Measurements from ENCODE around the gene IGFL3. TPM values are rescaled to one million over a fixed set of nuclear protein-coding genes. Genes with fewer than 3 reads are reported as not detected.
"Not testable (repeated sequence)": the region's sequence is repeated elsewhere in the genome, so short reads cannot be mapped to it uniquely, and the experiment has no call there.

IGFL3 gene
- total RNA-seq, 2 donors from 2014 or later, result not detected

DNA sequence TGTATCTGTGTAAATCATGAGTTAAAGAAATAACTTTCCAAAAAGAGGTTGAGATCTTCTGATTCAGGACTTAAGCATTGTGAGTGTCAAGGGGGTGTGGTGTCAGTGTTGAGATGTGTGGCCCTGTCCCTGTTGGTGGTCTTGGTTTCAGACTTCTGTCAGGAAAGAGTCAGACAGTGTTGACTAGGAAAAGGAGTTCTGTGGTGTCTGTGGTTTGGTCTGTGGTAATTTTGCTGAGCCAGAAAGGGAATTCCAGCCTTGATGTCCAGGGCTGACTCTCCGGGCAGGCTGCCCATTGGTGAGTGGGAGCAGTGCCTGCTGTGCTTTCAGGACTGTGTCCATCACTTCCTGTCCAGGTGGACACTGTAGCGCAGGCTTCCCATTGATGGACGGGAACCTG lies 43.9 kb downstream of the IGFL3 start:
- intact Hi-C loops (cut with DNase I), result loop anchor here in 1 of 2 donors (5.0 kb wide), 1 partner anchor 187 kb away; no protein-coding TSS in a partner anchor
- no peak for DNase-seq (ENCODE audit: low spot score)

DNA sequence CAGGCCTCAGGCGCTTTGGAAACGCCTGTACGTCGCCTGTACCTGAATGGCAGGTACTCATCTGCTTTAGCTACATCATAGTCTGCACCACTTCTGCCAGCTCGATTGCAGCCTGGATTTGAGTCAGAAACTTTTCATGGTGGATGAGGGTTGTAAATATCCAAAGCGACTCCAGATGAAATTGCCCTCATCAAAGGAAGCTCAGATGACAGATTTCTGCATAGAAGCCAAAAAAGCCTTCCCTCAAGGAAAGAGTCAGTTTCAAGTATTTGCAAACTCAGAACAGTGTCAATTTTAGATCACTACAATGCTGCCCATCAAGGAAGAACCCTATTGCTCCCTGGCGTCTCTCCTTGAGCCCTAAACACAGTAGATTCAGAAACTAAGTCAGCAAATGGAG lies 44.9 kb downstream of the IGFL3 start:
- intact Hi-C loops (cut with DNase I), result loop anchor here in 1 of 2 donors (5.0 kb wide), 1 partner anchor 183 kb away; no protein-coding TSS in a partner anchor
- no peak for DNase-seq (ENCODE audit: low spot score)

DNA sequence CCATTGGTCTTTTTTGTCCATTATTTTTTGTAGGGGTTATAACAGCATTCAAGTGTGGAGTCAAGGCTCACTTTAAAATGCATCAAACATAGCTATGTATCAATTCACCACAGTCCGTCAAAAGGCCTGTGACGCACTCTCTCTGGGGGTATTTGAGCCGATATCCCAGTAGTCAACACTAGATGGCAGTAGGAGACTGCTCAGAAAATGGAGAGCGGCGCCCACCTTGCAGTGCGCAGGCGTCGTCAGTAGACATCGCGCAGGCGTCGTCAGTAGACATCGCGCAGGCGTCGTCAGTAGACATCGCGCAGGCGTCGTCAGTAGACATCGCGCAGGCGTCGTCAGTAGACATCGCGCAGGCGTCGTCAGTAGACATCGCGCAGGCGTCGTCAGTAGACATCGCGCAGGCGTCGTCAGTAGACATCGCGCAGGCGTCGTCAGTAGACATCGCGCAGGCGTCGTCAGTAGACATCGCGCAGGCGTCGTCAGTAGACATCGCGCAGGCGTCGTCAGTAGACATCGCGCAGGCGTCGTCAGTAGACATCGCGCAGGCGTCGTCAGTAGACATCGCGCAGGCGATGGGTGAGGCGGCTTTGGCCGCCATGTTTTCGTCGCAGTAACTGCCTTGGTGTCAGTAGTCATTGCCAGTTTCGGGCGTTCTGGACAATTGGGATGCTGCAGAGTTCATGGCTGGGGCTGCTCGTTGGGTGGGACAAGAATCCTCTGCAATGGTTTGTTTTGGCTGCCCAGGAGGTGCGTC lies 45.7 kb downstream of the IGFL3 start:
- intact Hi-C loops (cut with DNase I), result loop anchor here in 1 of 2 donors (5.0 kb wide), 1 partner anchor 184 kb away; no protein-coding TSS in a partner anchor
- DNase-seq (ENCODE audit: low spot score), result not testable (repeated sequence)

DNA sequence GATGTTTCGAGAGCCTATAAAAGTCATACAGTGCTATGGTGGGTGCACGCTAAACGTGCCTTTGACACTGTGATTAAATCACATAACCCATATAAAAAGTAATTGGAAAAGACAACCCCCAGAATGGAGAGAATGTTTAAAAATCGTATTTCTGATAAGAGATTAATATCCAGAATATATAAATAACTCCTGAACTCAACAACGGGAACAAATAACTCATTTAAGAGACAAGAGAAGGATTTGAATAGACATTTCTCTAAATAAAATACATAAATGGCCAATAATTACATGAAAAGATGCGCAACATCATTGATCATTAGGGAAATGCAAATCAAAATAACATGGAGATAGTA lies 46.7 kb downstream of the IGFL3 start:
- DNase-seq (ENCODE audit: low spot score), result no peak
- intact Hi-C loops (cut with DNase I), result loop anchor here in 1 of 2 donors (5.0 kb wide), 1 partner anchor 185 kb away; no protein-coding TSS in a partner anchor

DNA sequence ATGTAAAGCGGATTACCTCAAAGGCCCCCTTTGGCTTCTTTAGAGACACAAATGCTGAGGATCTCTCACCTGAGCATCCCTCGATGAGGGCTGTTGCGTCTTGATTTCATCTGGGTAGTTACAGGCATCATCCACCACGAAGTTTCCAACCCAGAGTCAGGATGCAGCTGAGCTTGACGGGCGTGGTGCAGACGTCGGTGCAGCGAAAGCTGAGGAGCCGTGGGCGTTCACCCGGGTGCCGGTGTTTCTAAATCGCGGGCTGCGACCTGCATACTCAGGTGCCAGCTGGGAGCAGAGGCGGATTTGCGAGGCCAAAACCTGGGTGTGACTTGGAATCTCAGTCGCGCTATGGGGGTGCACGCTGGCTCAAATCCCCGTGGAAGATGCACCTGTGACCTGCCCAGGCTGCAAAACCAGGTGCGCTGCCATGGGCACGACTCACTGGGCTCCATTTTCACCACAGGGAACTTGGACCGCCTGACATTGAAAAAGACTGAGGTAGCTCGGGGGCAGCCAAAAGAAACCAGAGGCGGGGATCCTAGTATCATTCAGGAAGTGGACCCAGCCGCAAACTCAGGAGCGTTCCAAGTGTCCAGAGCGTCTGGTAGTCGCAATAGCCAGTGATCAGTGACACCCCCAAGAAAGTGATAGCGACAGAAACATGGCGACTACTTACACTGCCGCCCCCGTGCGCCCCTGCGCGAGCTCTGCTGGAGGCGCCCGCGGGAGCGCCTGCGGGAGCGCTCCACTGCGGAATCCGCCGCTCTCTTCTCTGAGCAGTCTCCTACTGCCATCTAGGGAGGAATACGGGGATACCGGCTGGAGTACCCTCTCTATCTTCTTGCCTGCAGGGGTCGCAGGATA lies 47.3 kb downstream of the IGFL3 start:
- intact Hi-C loops (cut with DNase I), result loop anchor here in 1 of 2 donors (5.0 kb wide), 1 partner anchor 185 kb away; no protein-coding TSS in a partner anchor
- no peak for DNase-seq (ENCODE audit: low spot score)

DNA sequence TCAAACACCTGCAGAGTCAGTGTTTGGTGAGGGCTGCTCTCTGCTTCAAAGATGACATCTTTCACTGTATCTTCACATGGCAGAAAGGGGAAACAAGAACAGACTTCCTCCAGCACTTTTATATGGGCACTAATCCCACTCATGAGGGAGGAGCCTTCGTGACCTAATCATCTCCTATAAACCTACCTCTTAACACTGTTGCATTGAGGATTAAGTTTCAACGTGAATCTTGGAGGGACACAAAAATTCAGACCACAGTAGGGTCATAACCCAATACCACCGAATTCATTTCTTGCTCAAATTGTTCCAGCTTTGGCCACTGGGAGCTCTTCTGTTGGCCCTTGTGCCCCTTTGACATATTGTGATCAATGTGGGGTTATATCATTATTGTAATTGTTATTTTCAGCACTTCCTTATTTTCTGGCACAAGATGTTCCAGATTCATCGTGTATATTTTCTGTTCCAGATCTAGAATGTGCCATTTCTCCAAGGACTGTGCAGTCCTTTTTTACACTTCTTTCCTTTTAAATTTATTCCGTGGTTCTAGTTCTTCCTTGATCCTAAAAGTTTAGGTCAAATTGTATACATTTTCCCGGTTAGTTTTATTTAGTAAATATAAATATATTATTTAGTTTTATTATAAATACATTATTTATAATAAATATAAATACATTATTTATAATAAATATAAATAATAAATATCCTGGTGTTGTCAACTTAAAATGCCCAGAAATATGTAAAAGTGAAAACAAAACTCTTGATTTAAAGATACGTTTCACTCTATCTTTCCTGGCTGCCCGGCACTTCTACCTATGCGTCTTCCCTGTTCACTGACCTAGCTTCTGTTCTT lies 48.2 kb downstream of the IGFL3 start:
- DNase-seq (ENCODE audit: low spot score), result no peak
- intact Hi-C loops (cut with DNase I), result loop anchor here in 1 of 2 donors (5.0 kb wide), 1 partner anchor 186 kb away; no protein-coding TSS in a partner anchor

DNA sequence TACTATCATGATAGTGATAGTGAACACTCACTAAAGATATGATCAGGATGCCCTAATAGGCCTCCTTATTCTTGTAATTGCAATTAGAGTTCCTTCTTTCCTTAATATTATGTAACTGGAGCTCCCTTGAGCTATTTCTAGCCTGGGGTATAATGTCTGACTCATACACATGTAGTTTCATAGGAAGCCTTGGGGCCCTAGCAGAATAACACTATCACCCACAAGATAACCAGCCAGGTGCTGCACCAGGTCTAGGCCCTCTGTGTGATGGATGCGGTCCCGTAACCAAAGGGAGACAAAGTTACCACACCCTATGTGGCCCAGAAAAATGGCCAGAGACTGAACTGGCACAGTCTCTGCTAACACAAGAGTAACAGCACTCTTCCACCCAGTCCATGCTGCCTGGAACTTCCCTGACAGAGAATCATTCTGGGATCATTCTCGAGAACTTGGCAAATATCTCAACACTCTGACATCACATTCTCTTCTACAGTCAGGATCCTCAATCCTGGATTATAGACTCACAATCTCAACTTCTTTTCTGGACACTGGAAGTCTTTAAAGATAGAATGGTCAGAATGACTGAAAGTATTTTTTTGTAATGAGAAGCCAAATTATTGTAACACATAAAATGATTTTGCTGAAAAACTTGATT lies 51.1 kb downstream of the IGFL3 start:
- DNase-seq (ENCODE audit: low spot score), result no peak
- intact Hi-C loops (cut with DNase I), result no loop called here

Other genes with a start within 250 kb of the IGFL3 start
- 10 to 100 TPM; 14.3 to 14.5 TPM for gene IRF2BP1, start 238.5 kb downstream of the IGFL3 start, total RNA-seq
- gene MYPOP, start 222.1 kb downstream of the IGFL3 start, total RNA-seq, result 1 to 10 TPM; 4.3 to 6.1 TPM
- not detected for gene NANOS2, start 209.9 kb downstream of the IGFL3 start, total RNA-seq
- 1 to 10 TPM; 7.9 to 8.0 TPM for gene NOVA2, start 150.8 kb downstream of the IGFL3 start, total RNA-seq
- 10 to 100 TPM in 1 of 2 donors, 1 to 10 TPM in 1; 10.0 to 12.9 TPM for gene CCDC61, start 129.2 kb downstream of the IGFL3 start, total RNA-seq
- gene PGLYRP1, start 101.6 kb downstream of the IGFL3 start, total RNA-seq, result not detected
- gene IGFL4, start 83.7 kb downstream of the IGFL3 start, total RNA-seq, result not detected
- gene IGFL2, start 23.6 kb upstream of the IGFL3 start, total RNA-seq, result under 1 TPM in 1 of 2 donors, not detected in 1; 0.38 TPM
- gene IGFL1, start 105.1 kb upstream of the IGFL3 start, total RNA-seq, result not detected
- gene HIF3A, start 172.4 kb upstream of the IGFL3 start, total RNA-seq, result 10 to 100 TPM; 50.0 to 79.8 TPM
- 10 to 100 TPM; 44.3 to 46.8 TPM for gene PPP5C, start 222.4 kb upstream of the IGFL3 start, total RNA-seq